Stimulated activated naive CD8-positive, alpha-beta T cell treated with anti-CD3 and anti-CD28 coated beads, Interleukin-15, amount 100 ng/mL, for 72 hours (primary cell): ENCODE results near the gene ZNF280D.
A peak's percentile ranks its signal among the peaks of the same experiment; 100 is the strongest.

Experiments
- ATAC-seq: fragments of 150-1000 bp; cut with Tn5 transposase; 2 replicates; pipeline ENCODE4 v1.10.0; 2021; ENCODE audit warnings: mild to moderate bottlenecking, moderate library complexity
- DNase-seq, 2 donors: peaks; one replicate each; pipeline ENCODE4 v3.0.0; 2021 to 2022
- H3K27ac Mint-ChIP-seq, 2 donors: one replicate each; pipeline ENCODE4 v1.8.0; 2022; ENCODE audit warnings: mild to moderate bottlenecking in 2 of 2, mixed read lengths in 2 of 2, moderate library complexity in 2 of 2
- H3K27me3 Mint-ChIP-seq: one replicate; pipeline ENCODE4 v1.8.0; 2022; ENCODE audit warnings: mixed read lengths
- H3K4me1 Mint-ChIP-seq: one replicate; pipeline ENCODE4 v1.8.0; 2022; ENCODE audit warnings: mild to moderate bottlenecking, mixed read lengths
- H3K4me3 Mint-ChIP-seq, 2 donors: one replicate each; pipeline ENCODE4 v1.8.0; 2022; ENCODE audit warnings: mild to moderate bottlenecking in 2 of 2, mixed read lengths in 2 of 2, moderate library complexity in 1 of 2
- H3K9me3 Mint-ChIP-seq, 2 donors: one replicate each; pipeline ENCODE4 v1.8.0; 2022; ENCODE audit warnings: mixed read lengths in 2 of 2

The ZNF280D gene

GRCh38 chr15:56640549-56640948 lies 92.8 kb downstream of the ZNF280D start:
- Mint-ChIP-seq H3K27ac (no peak overlapping the region), H3K4me3 (no peak overlapping the region)

GRCh38 chr15:56640127-56640526 lies 93.2 kb downstream of the ZNF280D start:
- Mint-ChIP-seq H3K4me1 (no peaks in the 10 kb centered on the region), H3K4me3 (no peak overlapping the region), H3K27ac (no peak overlapping the region), H3K27me3 (no peaks in the 10 kb centered on the region), H3K9me3 (no peaks in the 10 kb centered on the region)
- no peak for ATAC-seq
- no peak for DNase-seq

More at GRCh38 chr15:56640549-56640948, 92.8 kb downstream of the ZNF280D start:
- no peaks in the 10 kb centered on the region for H3K4me1 Mint-ChIP-seq
- no peaks in the 10 kb centered on the region for H3K9me3 Mint-ChIP-seq
- ATAC-seq, result no peak
- DNase-seq, result no peak
- no peaks in the 10 kb centered on the region for H3K27me3 Mint-ChIP-seq

- DNase-seq, result no peak
- Mint-ChIP-seq H3K4me1 (no peaks in the 10 kb centered on the region), H3K9me3 (no peaks in the 10 kb centered on the region), H3K27ac (no peak overlapping the region), H3K27me3 (no peaks in the 10 kb centered on the region), H3K4me3 (no peak overlapping the region)
- ATAC-seq, result no peak
Measured at GRCh38 chr15:56639631-56640030, 93.7 kb downstream of the ZNF280D start.

- Mint-ChIP-seq H3K4me3 (no peak overlapping the region), H3K9me3 (no peaks in the 10 kb centered on the region), H3K27ac (no peak overlapping the region), H3K27me3 (no peaks in the 10 kb centered on the region), H3K4me1 (no peaks in the 10 kb centered on the region)
- DNase-seq (no peak), ATAC-seq (no peak)
Measured at GRCh38 chr15:56631765-56632164, 101.5 kb downstream of the ZNF280D start.

- no peak for DNase-seq
- no peak overlapping the region for H3K27ac Mint-ChIP-seq
- no peak overlapping the region for H3K4me3 Mint-ChIP-seq
- H3K27me3 Mint-ChIP-seq, result no peaks in the 10 kb centered on the region
- ATAC-seq, result no peak
- H3K9me3 Mint-ChIP-seq, result no peaks in the 10 kb centered on the region
- H3K4me1 Mint-ChIP-seq, result no peaks in the 10 kb centered on the region
Measured at GRCh38 chr15:56628893-56629532, 104.3 kb downstream of the ZNF280D start.

GRCh38 chr15:56619887-56620286 lies 113.4 kb downstream of the ZNF280D start:
- no peaks in the 10 kb centered on the region for H3K27me3 Mint-ChIP-seq
- H3K4me1 Mint-ChIP-seq, result peaks cover 6% of the 10 kb centered on the region
- no peak overlapping the region for H3K4me3 Mint-ChIP-seq
- ATAC-seq, result no peak
- H3K9me3 Mint-ChIP-seq, result peaks cover 0 to 4% of the 10 kb centered on the region in 2 donors
- no peak overlapping the region for H3K27ac Mint-ChIP-seq
- DNase-seq, result no peak

GRCh38 chr15:56617628-56618027 lies 115.7 kb downstream of the ZNF280D start:
- ATAC-seq, result no peak
- Mint-ChIP-seq H3K4me1 (peaks cover 15% of the 10 kb centered on the region), H3K27me3 (peaks cover 9% of the 10 kb centered on the region), H3K4me3 (no peak overlapping the region), H3K27ac (no peak overlapping the region), H3K9me3 (peaks cover 0 to 4% of the 10 kb centered on the region in 2 donors)
- no peak for DNase-seq

GRCh38 chr15:56616551-56616950 lies 116.8 kb downstream of the ZNF280D start:
- ATAC-seq (no peak), DNase-seq (no peak)
- Mint-ChIP-seq H3K4me1 (peaks cover 15% of the 10 kb centered on the region), H3K27ac (no peak overlapping the region), H3K4me3 (no peak overlapping the region), H3K9me3 (peaks cover 0 to 4% of the 10 kb centered on the region in 2 donors), H3K27me3 (peaks cover 9% of the 10 kb centered on the region)

GRCh38 chr15:56613811-56614210 lies 119.5 kb downstream of the ZNF280D start:
- Mint-ChIP-seq H3K27me3 (peaks cover 20% of the 10 kb centered on the region), H3K9me3 (no peaks in the 10 kb centered on the region), H3K4me3 (peak overlapping the region in 1 of 2 donors; percentile 21), H3K4me1 (peaks cover 9% of the 10 kb centered on the region), H3K27ac (peak overlapping the region in 1 of 2 donors; percentile 67)
- no peak for DNase-seq
- ATAC-seq, result no peak

GRCh38 chr15:56608993-56609392 lies 124.3 kb downstream of the ZNF280D start:
- DNase-seq, result no peak
- H3K4me1 Mint-ChIP-seq, result peaks cover 18% of the 10 kb centered on the region
- no peak overlapping the region for H3K4me3 Mint-ChIP-seq
- H3K9me3 Mint-ChIP-seq, result peaks cover 4 to 13% of the 10 kb centered on the region in 2 donors
- H3K27ac Mint-ChIP-seq, result no peak overlapping the region
- peaks cover 37% of the 10 kb centered on the region for H3K27me3 Mint-ChIP-seq
- ATAC-seq, result no peak

- Mint-ChIP-seq H3K9me3 (peaks cover 4 to 13% of the 10 kb centered on the region in 2 donors), H3K4me1 (peaks cover 11% of the 10 kb centered on the region), H3K4me3 (no peak overlapping the region), H3K27me3 (peaks cover 32% of the 10 kb centered on the region), H3K27ac (no peak overlapping the region)
- DNase-seq (no peak), ATAC-seq (peak; percentile 81)
Measured at GRCh38 chr15:56608140-56608778, 125.0 kb downstream of the ZNF280D start.

- H3K27me3 Mint-ChIP-seq, result peaks cover 20% of the 10 kb centered on the region
- H3K9me3 Mint-ChIP-seq, result peaks cover 21 to 26% of the 10 kb centered on the region in 2 donors
- no peak overlapping the region for H3K4me3 Mint-ChIP-seq
- no peaks in the 10 kb centered on the region for H3K4me1 Mint-ChIP-seq
- DNase-seq (no peak), ATAC-seq (no peak)
- H3K27ac Mint-ChIP-seq, result no peak overlapping the region
Measured at GRCh38 chr15:56602253-56602652, 131.1 kb downstream of the ZNF280D start.

- Mint-ChIP-seq H3K27me3 (peaks cover 9% of the 10 kb centered on the region), H3K9me3 (peaks cover 16 to 20% of the 10 kb centered on the region in 2 donors), H3K4me3 (no peak overlapping the region), H3K4me1 (no peaks in the 10 kb centered on the region), H3K27ac (no peak overlapping the region)
- no peak for ATAC-seq
- DNase-seq, result no peak
Measured at GRCh38 chr15:56600380-56600779, 132.9 kb downstream of the ZNF280D start.

- Mint-ChIP-seq H3K27ac (no peak overlapping the region), H3K27me3 (peaks cover 17% of the 10 kb centered on the region), H3K9me3 (peaks cover 12 to 16% of the 10 kb centered on the region in 2 donors), H3K4me1 (no peaks in the 10 kb centered on the region), H3K4me3 (no peak overlapping the region)
- DNase-seq (no peak), ATAC-seq (no peak)
Measured at GRCh38 chr15:56598991-56599390, 134.3 kb downstream of the ZNF280D start.

GRCh38 chr15:56587686-56588085 lies 145.6 kb downstream of the ZNF280D start:
- H3K9me3 Mint-ChIP-seq, result peaks cover 16 to 24% of the 10 kb centered on the region in 2 donors
- ATAC-seq (no peak), DNase-seq (no peak)
- H3K27me3 Mint-ChIP-seq, result no peaks in the 10 kb centered on the region
- no peaks in the 10 kb centered on the region for H3K4me1 Mint-ChIP-seq
- no peak overlapping the region for H3K4me3 Mint-ChIP-seq
- H3K27ac Mint-ChIP-seq, result no peak overlapping the region

- Mint-ChIP-seq H3K4me3 (no peak overlapping the region), H3K4me1 (no peaks in the 10 kb centered on the region), H3K27ac (no peak overlapping the region), H3K9me3 (peaks cover 16 to 24% of the 10 kb centered on the region in 2 donors), H3K27me3 (no peaks in the 10 kb centered on the region)
- no peak for ATAC-seq
- DNase-seq, result no peak
Measured at GRCh38 chr15:56586206-56586605, 147.1 kb downstream of the ZNF280D start.
